HG02571 (cell line): ENCODE results near the gene FBRS.
"Not testable (repeated sequence)": the region's sequence is repeated elsewhere in the genome, so short reads cannot be mapped to it uniquely, and the experiment has no call there.

Source experiments
- ATAC-seq: cut with Tn5 transposase; IDR thresholded peaks from one replicate; pipeline ENCODE4 v1.9.1; 2021; ENCODE audit warnings: mild to moderate bottlenecking, moderate library complexity; ENCODE audit not compliant: unreplicated experiment

Gene FBRS

GRCh38 chr16:30663038-30663437 lies 4.8 kb downstream of the FBRS start:
- ATAC-seq, result no peak

GRCh38 chr16:30663820-30664219 lies 5.6 kb downstream of the FBRS start:
- ATAC-seq, result no peak

- ATAC-seq, result no peak
Observed at GRCh38 chr16:30664616-30665109, 6.4 kb downstream of the FBRS start.

- ATAC-seq, result no peak
Observed at GRCh38 chr16:30665155-30665829, 7.1 kb downstream of the FBRS start.

- no peak for ATAC-seq
Observed at GRCh38 chr16:30665830-30666190, 7.6 kb downstream of the FBRS start.

- no peak for ATAC-seq
Observed at GRCh38 chr16:30666681-30667080, 8.4 kb downstream of the FBRS start.

- ATAC-seq, result no peak
Observed at GRCh38 chr16:30667361-30667905, 9.2 kb downstream of the FBRS start.

GRCh38 chr16:30668393-30668792 lies 10.2 kb downstream of the FBRS start:
- ATAC-seq, result no peak

- no peak for ATAC-seq
Observed at GRCh38 chr16:30669026-30669902, 11.0 kb downstream of the FBRS start.

- ATAC-seq, result no peak
Observed at GRCh38 chr16:30669903-30670824, 11.9 kb downstream of the FBRS start.

GRCh38 chr16:30675143-30675542 lies 16.9 kb downstream of the FBRS start:
- ATAC-seq, result no peak

- ATAC-seq, result no peak
Observed at GRCh38 chr16:30677931-30678585, 19.8 kb downstream of the FBRS start.

GRCh38 chr16:30678586-30678970 lies 20.3 kb downstream of the FBRS start:
- no peak for ATAC-seq

GRCh38 chr16:30680326-30680725 lies 22.1 kb downstream of the FBRS start:
- ATAC-seq, result no peak

- ATAC-seq, result no peak
Observed at GRCh38 chr16:30688701-30689100, 30.5 kb downstream of the FBRS start.

GRCh38 chr16:30691907-30692306 lies 33.7 kb downstream of the FBRS start:
- ATAC-seq, result no peak

- ATAC-seq, result no peak
Observed at GRCh38 chr16:30692396-30693064, 34.3 kb downstream of the FBRS start.

GRCh38 chr16:30694926-30695693 lies 36.9 kb downstream of the FBRS start:
- no peak for ATAC-seq

GRCh38 chr16:30696646-30697045 lies 38.4 kb downstream of the FBRS start:
- ATAC-seq, result not testable (repeated sequence)
